Lower leg skin (tissue), 4 donors: ENCODE data around the gene GALNT14. TPM values are rescaled to one million over a fixed set of nuclear protein-coding genes. Genes with fewer than 3 reads are reported as not detected.

Experiments used
- DNase-seq, 2 donors: peaks; one replicate each; pipeline ENCODE4 v3.0.0-alpha.2; 2019; ENCODE audit warnings: low spot score in 2 of 2
- H3K4me3 ChIP-seq: fragments of 200-600 bp; sonication (generic); 2 replicates; pipeline ENCODE4 v1.5.1; 2017; ENCODE audit warnings: mild to moderate bottlenecking, low read depth; ENCODE audit not compliant: poor library complexity, severe bottlenecking
- CTCF ChIP-seq, 3 donors: fragments of 450-650 bp; IDR thresholded peaks; one replicate each; pipeline ENCODE4 v1.5.1; 2016; ENCODE audit warnings: antibody characterized with exemption in 3 of 3, mild to moderate bottlenecking in 3 of 3, moderate library complexity in 2 of 3
- POLR2A ChIP-seq, 2 donors: fragments of 450-650 bp; IDR thresholded peaks; one replicate each; pipeline ENCODE4 v1.6.1; 2016 to 2017; ENCODE audit warnings: antibody characterized with exemption in 2 of 2, mild to moderate bottlenecking in 1 of 2, moderate library complexity in 1 of 2
- WGBS, 2 donors: methylation state at CpG; one replicate each; pipeline ENCODE4 v1.1.5; 2018; 5-methylcytosine and 5-hydroxymethylcytosine counted together
- intact Hi-C: fragments of 100-400 bp; cut with DNase I; formaldehyde crosslinking; loops from one replicate; pipeline ENCODE4 v1.15.0; 2023; ENCODE audit warnings: low total_unique reads
- total RNA-seq, 4 donors: library from RNA; depleted of rRNA; stranded (reverse); fragments of >200 nt; gene quantifications; one replicate each; pipeline ENCODE4 v1.1.0, GENCODE V29; 2016

The GALNT14 gene
- total RNA-seq, 4 donors from 2014 or later, result 2.5 to 6.2 (median 4.0) TPM

GRCh38 chr2:31140151-31140550, 1.9 kb upstream of the GALNT14 start:
- DNase-seq, result no peak
- H3K4me3 ChIP-seq, result no peak overlapping the region
- WGBS, 2 donors, result 80 to 86% methylated on average over 8 of the region's 8 CpGs
- no peak for TF ChIP-seq CTCF (IDR thresholded peaks at IDR 0.05)
- no peak for TF ChIP-seq POLR2A (IDR thresholded peaks at IDR 0.05)
- intact Hi-C loops, result no loop called here

GRCh38 chr2:31139671-31140070, 1.4 kb upstream of the GALNT14 start:
- DNase-seq, result no peak
- TF ChIP-seq POLR2A (IDR thresholded peaks at IDR 0.05) (no peak), CTCF (IDR thresholded peaks at IDR 0.05) (no peak)
- H3K4me3 ChIP-seq, result no peak overlapping the region
- WGBS, 2 donors, result 93 to 98% methylated on average over 4 of the region's 4 CpGs
- intact Hi-C loops, result no loop called here

DNA sequence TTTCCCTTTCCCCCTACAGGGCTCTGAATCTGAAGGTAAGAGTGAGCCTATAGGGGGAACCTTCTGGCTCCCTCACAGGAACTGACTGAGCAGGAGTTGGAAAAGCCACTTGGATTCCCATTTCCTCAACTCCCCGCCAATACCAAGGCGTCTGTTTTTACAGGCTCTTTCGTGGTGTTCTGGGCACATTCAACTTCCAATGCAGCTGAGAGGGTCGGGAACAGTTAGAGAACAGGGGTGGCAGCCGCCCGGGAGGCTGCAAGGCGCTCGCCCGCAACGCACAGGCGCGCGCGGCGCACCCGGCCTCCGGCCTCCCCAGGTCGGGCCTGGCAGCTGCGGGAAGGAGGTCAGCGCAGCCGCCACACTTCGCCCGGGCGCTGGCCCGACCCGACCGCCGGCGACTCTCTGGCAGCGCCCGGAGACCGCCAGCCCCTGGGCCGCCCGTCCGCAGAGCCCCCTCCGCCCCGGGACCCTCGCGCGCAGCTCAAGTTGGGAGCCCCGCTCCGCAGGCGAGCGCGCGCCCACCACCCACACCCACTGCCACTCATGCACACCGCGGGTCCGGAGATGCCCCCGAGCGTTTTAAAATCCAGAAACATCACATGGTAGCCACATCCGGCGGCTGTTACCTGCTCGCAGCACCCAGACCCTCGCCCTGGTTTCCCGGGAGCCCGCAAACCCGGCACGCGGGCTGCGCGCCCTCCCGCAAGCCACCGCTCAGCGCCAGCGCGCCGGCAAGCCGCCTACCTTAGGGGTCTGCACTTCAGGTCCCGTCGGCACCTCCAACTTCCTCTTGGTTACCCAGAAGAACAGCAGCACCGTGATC, 816 bp downstream of the GALNT14 start:
- intact Hi-C loops, result no loop called here
- no peak for DNase-seq
- 0 to 2% methylated on average over 12 to 33 of the region's 72 CpGs for WGBS, 2 donors
- H3K4me3 ChIP-seq, result peak overlapping the region; percentile 45
- TF ChIP-seq POLR2A (IDR thresholded peaks at IDR 0.05), result no peak
- TF ChIP-seq CTCF (IDR thresholded peaks at IDR 0.05), result no peak

DNA sequence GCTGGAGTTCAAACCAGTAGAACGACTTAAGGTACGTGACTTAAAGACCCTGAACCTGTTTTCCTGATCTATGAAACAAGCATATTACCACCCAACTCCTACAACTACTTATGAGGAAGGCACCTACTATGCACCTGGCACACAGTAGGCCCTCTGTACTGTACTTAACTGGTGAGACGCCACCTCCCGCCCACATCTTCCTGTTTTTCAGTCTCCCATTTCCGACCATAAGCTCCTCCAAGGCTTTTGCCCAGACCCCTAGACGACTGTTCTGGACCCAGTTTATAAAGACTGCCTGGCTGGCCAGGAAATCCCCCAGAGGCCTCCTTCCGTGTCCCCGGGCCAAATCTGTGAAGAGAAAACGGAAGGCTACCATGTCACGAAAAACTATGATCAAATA, 1.5 kb downstream of the GALNT14 start:
- TF ChIP-seq CTCF (IDR thresholded peaks at IDR 0.05), result no peak
- 42 to 44% methylated on average over 10 of the region's 10 CpGs for WGBS, 2 donors
- intact Hi-C loops, result no loop called here
- no peak overlapping the region for H3K4me3 ChIP-seq
- no peak for DNase-seq

DNA sequence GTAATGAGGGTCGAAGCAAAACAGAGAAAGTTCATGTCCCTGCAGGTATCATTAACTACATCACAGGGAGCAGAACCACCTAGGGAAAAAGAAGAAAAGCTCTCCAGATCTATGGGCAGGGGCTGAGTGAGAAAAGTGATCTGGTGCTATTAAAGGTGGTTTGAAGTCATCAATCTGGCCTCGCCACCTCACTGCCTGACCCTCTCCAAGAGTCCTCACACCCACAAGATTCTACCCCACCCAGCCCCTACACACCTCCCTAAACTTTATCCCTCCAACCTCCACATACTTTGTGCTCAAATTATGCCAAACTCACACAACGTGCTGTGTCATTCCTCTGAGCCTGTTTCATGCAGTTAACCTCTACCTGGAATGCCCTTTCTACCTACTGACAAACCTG, 2.2 kb downstream of the GALNT14 start:
- intact Hi-C loops, result no loop called here
- DNase-seq, result no peak
- no peak overlapping the region for H3K4me3 ChIP-seq
- 56 to 58% methylated on average over 3 of the region's 3 CpGs for WGBS, 2 donors
- no peak for TF ChIP-seq CTCF (IDR thresholded peaks at IDR 0.05)
- no peak for TF ChIP-seq POLR2A (IDR thresholded peaks at IDR 0.05)

GRCh38 chr2:31134480-31134879, 3.8 kb downstream of the GALNT14 start:
- intact Hi-C loops, result no loop called here
- H3K4me3 ChIP-seq, result no peak overlapping the region
- TF ChIP-seq POLR2A (IDR thresholded peaks at IDR 0.05), result no peak
- no peak for TF ChIP-seq CTCF (IDR thresholded peaks at IDR 0.05)
- no peak for DNase-seq
- WGBS, 2 donors, result 82 to 92% methylated on average over 5 of the region's 5 CpGs
